ENCODE data around the gene PRSS33. TPM values are rescaled to one million over a fixed set of nuclear protein-coding genes. Genes with fewer than 3 reads are reported as not detected.

PRSS33 gene
- total RNA-seq, 1 experiment from 2014 or later: not detected

GRCh38 chr16:2827374-2827791 is 40.0 kb upstream of the PRSS33 start:
- Histone ChIP-seq H4K5ac (ENCODE audit: insufficient read length, low read depth, low read length) (no peak overlapping the region), H3T11ph (ENCODE audit: low read length) (no peak overlapping the region), H3K79me1 (ENCODE audit: insufficient read depth, low read depth, low read length, poor library complexity, severe bottlenecking) (no peaks in the 10 kb centered on the region), H3K23ac (ENCODE audit: insufficient read length, low read depth, low read length) (no peak overlapping the region), H3K14ac (ENCODE audit: insufficient read depth, low read length) (no peak overlapping the region), H3K23me2 (ENCODE audit: insufficient read length, low read depth, low read length, poor library complexity, severe bottlenecking) (no peaks in the 10 kb centered on the region), H3K56ac (ENCODE audit: insufficient read length, low read depth, low read length) (no peak overlapping the region), H3K9ac (ENCODE audit: extremely low read depth, insufficient read length, low read length) (no peak overlapping the region), H3K4me2 (ENCODE audit: insufficient read depth, insufficient read length, low read length) (no peak overlapping the region), H3K79me2 (ENCODE audit: insufficient read depth, low read length) (no peaks in the 10 kb centered on the region), H2BK5ac (ENCODE audit: insufficient read length, low read length) (no peak overlapping the region), H3K18ac (ENCODE audit: insufficient read length, low read depth, low read length) (no peak overlapping the region), H3K4ac (ENCODE audit: low read depth, low read length) (no peak overlapping the region), H2AFZ (ENCODE audit: low read length) (no peak overlapping the region), H4K20me1 (ENCODE audit: control insufficient read depth, insufficient read depth, insufficient read length) (no peaks in the 10 kb centered on the region), H3K27ac (ENCODE audit: insufficient read length, low read depth, low read length) (no peak overlapping the region), H3K9me3 (ENCODE audit: control insufficient read depth, low read depth, low read length) (no peaks in the 10 kb centered on the region), H2BK12ac (ENCODE audit: insufficient read length, low read depth, low read length) (no peak overlapping the region), H2AK5ac (ENCODE audit: insufficient read length, low read length) (no peak overlapping the region), H4K8ac (replicated peaks; ENCODE audit: insufficient read length, low read depth, low read length) (no peak overlapping the region), H2BK20ac (ENCODE audit: low read depth, low read length, poor library complexity, severe bottlenecking) (no peak overlapping the region), H2BK120ac (ENCODE audit: low read depth, low read length, poor library complexity, severe bottlenecking) (no peak overlapping the region), H2BK15ac (ENCODE audit: low read depth, low read length) (no peak overlapping the region), H3K4me1 (ENCODE audit: insufficient read depth, low read length) (no peaks in the 10 kb centered on the region), H4K91ac (ENCODE audit: insufficient read length, low read depth, low read length) (no peak overlapping the region), H3K27me3 (ENCODE audit: insufficient read depth, low read length) (no peaks in the 10 kb centered on the region)
- no peaks in the 10 kb centered on the region for H3K27me3 Mint-ChIP-seq (ENCODE audit: low read depth)
- no peak overlapping the region for H3K27ac Mint-ChIP-seq
- no peaks in the 10 kb centered on the region; a peak in 1 of 7 replicates for H3K36me3 Mint-ChIP-seq (ENCODE audit: insufficient read depth in 1 of 3, low read depth in 3 of 3)
- no peaks in the 10 kb centered on the region for H3K4me1 Mint-ChIP-seq
- TF ChIP-seq CTCF (conservative IDR thresholded peaks at IDR 0.05): no peak
- H3K4me3 Mint-ChIP-seq: no peak overlapping the region
- WGBS (ENCODE audit: extremely low coverage, insufficient read length, low lambda C conversion rate): no CpG with 5 or more reads among the region's 15 CpGs
- DNase-seq: no peak
- H3K9me3 Mint-ChIP-seq: no peaks in the 10 kb centered on the region
